Activated CD4-positive, alpha-beta T cell treated with anti-CD3 and anti-CD28 coated beads, Interleukin-2, amount 50 U/mL, for 16 hours (primary cell): Measurements from ENCODE around the gene MIB2.
A peak's percentile ranks its signal among the peaks of the same experiment; 100 is the strongest.
"Not testable (repeated sequence)": the region's sequence is repeated elsewhere in the genome, so short reads cannot be mapped to it uniquely, and the experiment has no call there.

Experiments
- DNase-seq: peaks from one replicate; pipeline ENCODE4 v3.0.0-alpha.2; 2020

MIB2 gene

GRCh38 chr1:1615256-1616044 is at the start of gene MIB2:
MIB2 (plus strand) TSS chr1:1615500; CDS start chr1:1623453, 7,953 bp downstream.
- DNase-seq, result peak; percentile 98

GRCh38 chr1:1567152-1567875 is 48.0 kb upstream of the MIB2 start:
- DNase-seq, result no peak

GRCh38 chr1:1567891-1568291 is 47.4 kb upstream of the MIB2 start:
- no peak for DNase-seq

GRCh38 chr1:1569341-1569740 is 46.0 kb upstream of the MIB2 start:
- DNase-seq, result no peak

- peak; percentile 62 for DNase-seq
These were observed 41.2 kb upstream of the MIB2 start for GRCh38 chr1:1573843-1574720.

- DNase-seq, result peak; percentile 94
These were observed 40.4 kb upstream of the MIB2 start, which contains the start of gene SSU72 for GRCh38 chr1:1574721-1575537. SSU72 (minus strand) TSS chr1:1574863; CDS start chr1:1574557, 306 bp downstream.

GRCh38 chr1:1577367-1578011 is 37.8 kb upstream of the MIB2 start:
- no peak for DNase-seq

- no peak for DNase-seq
These were observed 36.8 kb upstream of the MIB2 start for GRCh38 chr1:1578371-1578940.

- DNase-seq, result no peak
These were observed 32.5 kb upstream of the MIB2 start for GRCh38 chr1:1582585-1583346.

- DNase-seq, result no peak
These were observed 31.8 kb upstream of the MIB2 start for GRCh38 chr1:1583347-1584010.

GRCh38 chr1:1591452-1591851 is 23.8 kb upstream of the MIB2 start:
- no peak for DNase-seq

GRCh38 chr1:1593834-1594601 is 21.3 kb upstream of the MIB2 start:
- DNase-seq, result no peak

GRCh38 chr1:1594602-1595260 is 20.6 kb upstream of the MIB2 start:
- no peak for DNase-seq

- not testable (repeated sequence) for DNase-seq
These were observed 20.0 kb upstream of the MIB2 start for GRCh38 chr1:1595341-1595740.

- DNase-seq, result no peak
These were observed 18.6 kb upstream of the MIB2 start for GRCh38 chr1:1596493-1597274.

GRCh38 chr1:1597275-1597930 is 17.9 kb upstream of the MIB2 start:
- DNase-seq, result no peak

GRCh38 chr1:1598051-1598719 is 17.1 kb upstream of the MIB2 start:
- no peak for DNase-seq
